8988T (cell line): ENCODE data around the gene TXLNA.

Experiments
- DNase-seq: peaks from one replicate; pipeline ENCODE4 v3.0.0; 2011

Gene TXLNA

DNA sequence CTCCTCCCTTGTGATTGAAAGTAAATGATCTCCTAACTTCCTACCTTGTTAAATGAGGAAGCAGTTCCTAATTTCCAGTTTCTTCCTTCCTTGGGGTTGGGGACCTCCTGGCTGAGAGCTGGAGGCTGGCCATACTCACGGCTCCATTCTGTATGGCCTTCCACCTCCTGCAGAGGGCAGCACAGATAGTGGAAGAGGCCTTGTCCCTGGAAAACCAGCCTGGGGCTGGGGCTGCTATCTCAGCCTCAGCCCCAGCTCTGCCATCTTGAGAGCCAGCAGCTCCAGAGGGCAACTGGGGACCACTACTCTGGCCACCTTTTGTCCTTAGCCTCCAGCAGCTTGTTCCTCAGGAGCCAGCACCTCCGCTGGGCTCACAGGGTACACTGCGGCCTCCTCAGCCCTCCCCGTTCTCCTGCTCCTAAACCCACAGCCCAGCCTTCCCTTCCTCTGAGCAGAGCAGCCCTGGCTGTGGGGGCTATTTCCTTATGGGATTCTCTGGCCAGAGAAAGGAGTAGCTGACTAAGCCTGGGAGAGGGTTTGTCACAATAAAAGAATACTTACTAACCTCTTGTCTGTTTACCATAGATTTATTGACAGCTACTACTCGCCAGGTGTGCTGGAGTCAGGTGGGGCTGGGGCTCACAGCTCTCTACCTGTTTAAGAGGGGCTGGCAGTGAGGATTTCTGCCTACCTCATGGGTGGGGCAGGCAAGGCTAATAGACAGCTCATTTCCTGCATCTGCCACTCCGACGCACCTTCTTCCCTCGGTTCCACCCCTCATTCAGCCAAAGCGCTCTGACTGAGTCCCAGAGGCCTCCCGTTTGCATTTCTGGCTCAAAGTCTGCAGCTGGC is 36.4 kb downstream of the TXLNA start:
- peak; percentile 71 for DNase-seq

DNA sequence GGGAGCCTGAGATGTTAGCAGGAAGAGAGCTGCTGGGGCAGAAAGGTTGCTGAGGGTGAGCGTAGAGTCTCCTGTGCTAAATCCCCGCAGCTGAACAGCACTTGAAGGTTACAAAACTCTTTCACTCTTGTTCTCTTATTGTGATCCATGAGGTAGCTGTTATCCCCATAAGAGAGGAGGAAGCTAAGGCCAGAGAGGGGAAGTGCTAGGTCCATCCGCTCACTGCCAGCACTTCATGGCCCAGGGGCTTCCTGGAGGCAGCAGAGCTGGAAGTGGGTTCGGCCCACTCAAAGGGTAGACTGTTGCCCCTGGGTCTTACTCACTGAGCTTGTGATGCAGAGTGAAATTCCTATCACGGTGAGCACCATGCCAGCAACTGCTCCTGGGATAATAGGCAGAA is 37.1 kb downstream of the TXLNA start:
- DNase-seq = no peak

DNA sequence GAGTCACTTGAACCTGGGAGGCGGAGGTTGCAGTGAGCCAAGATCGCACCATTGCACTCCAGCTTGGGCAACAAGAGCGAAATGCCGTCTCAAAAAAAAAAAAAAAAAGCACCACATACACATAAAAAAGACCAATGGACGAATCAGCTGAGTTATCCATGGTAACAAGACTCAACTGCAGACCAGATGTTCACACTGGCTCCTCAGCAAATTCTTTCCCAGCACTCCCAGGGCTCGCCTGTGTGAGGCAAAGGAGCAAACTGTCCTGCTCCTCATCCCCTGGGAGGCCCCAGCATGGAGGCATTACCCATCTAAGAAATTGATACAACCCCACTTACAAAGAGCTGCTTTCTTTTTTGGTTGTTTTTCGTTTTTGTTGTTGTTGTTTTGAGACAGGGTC is 39.5 kb downstream of the TXLNA start:
- DNase-seq = no peak

DNA sequence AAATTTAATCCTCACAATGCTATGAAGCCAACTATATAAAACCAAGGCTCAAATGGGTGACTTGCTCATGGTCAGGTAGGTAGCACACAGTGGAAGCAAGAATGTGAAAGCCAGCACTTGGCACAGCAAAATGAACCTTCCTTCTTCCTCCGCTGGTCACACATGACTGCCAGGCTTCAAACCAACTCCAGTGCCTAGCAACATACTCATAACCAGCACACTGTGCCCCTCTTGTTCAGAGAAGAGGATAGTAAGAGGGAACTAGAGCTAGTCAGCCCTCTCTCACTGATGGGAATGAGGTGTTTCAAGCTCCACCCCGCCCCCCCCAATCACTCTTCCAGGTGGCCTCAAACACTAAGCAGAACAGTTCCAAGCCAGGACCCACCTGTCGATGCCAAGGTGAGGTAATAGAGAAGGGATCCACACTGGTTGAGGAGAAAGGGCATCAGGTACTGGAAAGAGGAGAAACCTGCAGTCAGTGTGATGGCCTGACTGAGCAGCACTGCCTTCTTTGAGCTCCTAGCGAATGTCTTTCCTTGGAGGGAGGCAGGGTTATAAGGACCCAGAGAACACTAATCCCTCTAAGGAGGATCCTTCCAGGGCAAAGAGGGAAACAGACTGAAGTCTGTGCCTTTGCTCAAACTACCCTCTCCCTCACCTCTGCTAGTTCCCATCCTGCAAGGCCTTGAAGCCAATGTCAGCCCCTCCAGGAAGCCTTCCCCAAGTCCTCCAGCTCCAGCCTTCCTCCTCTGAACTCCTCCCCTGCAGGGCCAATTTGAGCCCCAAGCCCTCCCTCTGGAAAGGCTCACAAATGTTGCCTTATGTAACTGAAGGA is 41.5 kb downstream of the TXLNA start:
- no peak for DNase-seq

DNA sequence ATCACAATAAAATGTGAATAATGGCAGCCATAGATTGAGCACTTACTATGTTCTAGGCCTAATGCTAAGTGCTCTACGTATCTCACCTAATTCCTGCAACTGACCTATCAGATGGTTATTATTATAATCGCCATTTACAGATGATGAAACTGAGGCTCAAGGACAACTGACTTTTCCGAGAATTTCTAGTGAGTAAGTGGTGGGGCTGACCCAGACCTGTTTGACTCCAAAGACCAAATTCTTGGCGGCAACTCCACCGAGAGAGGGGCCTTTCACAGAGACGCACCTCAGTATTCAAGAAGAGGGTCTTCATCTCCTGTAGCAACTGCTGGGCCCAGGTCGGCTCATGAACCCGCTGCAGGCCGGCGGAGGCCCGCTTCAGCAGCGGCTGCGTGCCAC is 42.1 kb downstream of the TXLNA start:
- DNase-seq = no peak

DNA sequence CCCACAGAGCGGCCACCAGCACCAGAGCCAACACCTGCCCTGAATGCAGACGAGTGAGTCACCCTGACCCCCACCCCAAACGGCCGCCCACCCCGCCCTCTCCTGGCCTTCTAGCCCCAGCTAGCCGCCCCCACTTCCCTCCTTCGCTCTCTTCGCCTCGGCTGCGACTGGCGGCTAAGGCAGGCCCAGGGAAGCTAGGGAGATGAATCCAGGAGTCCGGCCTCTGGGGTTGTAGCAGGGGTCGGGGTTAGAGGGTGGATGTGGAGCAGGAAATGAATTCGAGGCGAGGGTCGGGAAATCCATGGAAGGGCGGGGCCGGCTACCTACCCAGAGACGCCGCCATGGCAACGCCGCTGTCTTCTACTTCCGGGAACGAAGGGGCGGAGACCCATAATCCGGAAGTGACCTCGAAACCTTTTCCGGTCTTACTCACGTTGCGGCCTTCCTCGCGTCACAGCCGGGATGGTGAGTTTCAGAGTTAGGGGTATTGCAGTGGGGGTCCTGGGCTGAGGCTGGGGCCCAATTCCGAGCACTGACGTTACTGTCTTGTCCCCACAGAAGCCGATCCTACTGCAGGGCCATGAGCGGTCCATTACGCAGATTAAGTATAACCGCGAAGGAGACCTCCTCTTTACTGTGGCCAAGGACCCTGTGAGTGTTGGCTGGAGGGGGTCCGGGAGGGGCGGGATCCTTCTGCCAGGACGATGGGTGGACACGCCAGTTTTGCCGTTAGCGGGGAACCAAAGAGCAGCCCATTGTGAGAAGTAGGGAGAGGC is 42.7 kb downstream of the TXLNA start, which contains the start of the genes EIF3I and TMEM234:
EIF3I (plus strand) TSS at position 428 of the 776 bp plus-strand sequence; CDS start at position 463, 35 bp downstream.
TMEM234 (minus strand) TSS at position 374 of the 776 bp plus-strand sequence; CDS start at position 343, 31 bp downstream.
- peak; percentile 73 for DNase-seq

DNA sequence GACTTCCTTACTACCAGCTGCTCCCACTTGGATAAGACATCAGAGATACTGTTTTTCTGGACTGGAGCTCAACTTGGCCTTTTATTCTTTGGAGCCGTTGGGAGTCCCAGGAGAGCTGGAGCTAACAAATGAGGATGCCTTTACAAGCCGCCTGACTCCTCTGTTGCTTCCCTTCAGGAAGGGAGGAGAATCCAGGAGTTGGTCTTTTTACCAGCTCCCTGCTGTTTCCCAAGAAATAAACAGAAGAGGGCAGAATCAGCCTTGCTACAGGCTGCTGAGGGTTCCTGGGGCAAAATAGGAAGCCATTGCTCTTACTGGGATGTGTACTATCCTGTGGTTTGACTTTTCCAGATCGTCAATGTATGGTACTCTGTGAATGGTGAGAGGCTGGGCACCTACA is 44.2 kb downstream of the TXLNA start:
- DNase-seq = no peak

DNA sequence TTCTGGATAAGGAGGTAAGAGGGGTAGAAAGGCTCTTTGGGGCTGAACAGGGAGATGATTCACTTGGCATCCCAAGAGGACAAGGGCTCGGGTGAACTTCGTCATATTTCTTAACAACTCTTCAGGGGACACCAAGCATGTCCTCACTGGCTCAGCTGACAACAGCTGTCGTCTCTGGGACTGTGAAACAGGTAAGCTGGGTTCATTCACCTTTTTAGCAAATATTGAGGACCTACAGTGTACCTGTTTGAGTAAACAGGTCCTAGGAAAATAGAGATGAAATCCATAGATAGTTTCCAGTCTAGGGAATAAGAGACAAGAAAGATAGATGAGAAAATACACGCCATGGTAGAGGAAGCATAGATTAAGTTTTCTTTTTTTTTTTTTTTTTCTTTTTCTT is 44.8 kb downstream of the TXLNA start:
- DNase-seq = no peak

DNA sequence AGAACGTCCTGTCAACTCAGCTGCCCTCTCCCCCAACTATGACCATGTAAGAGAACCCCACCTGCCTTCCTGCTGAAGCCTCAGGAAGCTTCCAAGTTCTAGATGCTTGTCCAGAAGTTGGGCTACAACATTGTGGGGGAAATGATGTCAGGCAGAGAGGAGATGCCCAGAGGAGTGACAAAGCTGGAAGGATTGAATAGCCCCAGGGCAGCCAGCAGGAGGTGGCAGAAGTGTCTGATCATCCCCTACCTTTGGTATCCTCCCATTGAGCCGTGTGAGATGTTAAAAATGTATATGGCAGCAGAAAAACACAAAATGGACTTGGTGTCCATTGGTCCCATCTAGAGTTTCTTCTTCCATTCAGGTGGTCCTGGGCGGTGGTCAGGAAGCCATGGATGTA is 49.3 kb downstream of the TXLNA start:
- no peak for DNase-seq

DNA sequence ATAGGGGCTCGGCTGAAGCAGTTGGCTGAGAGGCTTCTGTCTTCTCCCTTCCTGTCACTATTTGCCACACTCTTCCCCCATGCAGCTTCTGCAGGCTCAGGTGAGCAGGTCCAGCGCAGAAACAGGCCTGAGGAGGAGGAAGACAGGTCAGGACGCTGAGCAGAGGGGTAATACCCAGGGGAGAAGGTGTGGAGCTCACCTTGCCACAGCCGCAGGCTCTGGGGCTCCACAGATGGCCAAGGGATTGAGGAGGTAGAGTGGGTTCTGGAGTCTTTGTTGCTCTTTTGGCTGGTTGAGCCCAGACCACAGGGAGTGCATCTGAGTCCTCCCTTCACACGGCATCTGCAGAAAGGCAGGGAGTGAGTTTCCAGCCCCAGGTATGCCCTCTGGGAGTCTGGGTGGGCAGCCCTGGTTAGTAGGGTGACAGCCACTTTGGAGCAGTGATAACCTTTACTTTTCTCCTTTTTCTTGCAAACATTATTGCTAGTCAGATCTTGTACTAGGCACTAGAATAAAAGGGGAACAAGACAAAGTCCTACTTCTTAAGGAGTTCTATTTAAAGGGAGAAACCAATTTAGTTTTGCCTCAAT is 52.5 kb downstream of the TXLNA start:
- DNase-seq = no peak

DNA sequence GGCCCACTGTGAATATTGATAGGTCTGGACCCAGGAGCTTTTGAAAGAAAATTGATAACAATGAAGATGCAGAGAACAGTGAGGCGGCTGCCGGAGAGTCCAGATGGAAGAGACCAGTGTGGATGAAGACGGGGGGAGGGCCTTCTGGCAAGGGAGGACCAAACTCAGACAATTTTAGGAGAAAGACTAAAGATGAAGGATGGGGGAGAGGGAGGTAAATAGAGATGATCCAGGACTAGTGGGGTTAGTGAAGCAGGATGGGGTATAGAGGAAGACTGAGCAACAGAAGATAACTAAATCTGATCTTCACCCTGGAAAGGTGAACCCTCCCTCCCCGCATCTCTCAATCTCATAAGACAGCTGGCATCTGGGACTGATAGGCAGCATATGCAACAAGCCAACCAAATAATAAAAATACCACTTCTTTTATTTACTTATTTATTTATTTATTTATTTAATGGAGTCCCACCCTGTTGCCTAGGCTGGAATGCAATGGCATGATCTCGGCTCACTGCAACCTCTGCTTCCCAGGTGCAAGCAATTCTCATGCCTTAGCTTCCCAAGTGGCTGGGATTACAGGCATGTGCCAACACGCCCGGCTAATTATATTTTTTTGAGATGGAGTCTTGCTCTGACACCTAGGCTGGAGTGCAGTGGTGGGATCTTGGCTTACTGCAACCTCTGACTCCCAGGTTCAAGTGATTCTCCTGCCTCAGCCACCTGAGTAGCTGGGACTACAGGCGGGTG is 53.3 kb downstream of the TXLNA start:
- no peak for DNase-seq

DNA sequence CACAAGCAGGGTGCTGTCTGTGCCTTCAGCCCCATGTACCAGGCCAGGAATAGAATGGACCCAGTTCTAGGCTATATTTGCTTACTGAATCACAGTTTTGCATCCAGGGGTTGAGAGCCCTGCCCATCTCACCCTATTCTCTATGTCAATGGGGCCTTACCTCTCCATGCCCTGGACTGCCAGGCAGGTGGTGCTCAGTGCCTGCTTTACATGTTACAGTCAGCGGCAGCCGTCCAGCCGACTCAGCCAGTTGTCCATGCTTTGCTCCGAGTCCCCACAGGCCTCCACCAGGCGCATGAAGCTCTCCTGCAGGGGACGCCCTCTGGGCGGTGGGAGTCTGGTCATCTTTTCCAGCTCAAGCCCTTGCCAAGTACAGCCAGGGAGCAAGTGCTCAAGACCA is 55.3 kb downstream of the TXLNA start:
- no peak for DNase-seq

DNA sequence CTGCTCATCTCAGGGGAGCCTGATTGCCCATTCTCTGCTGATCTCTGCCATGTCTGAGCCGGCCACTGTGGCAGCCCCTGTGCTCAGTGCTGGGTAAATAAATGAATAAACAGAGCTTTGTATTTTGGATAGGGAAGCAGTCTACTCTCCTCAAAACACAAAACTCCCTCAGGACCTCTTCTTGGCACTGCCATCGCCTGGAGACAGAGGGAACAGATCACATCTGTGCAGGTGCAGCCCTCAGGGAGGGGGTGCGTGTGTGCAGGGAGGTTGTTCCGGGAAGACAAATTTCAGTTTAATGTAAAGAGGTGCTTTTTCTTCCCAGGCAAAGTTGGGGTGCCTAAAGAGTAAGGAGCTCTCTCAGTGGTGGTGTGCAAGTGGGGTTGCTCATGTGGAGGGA is 59.9 kb downstream of the TXLNA start:
- DNase-seq = no peak

DNA sequence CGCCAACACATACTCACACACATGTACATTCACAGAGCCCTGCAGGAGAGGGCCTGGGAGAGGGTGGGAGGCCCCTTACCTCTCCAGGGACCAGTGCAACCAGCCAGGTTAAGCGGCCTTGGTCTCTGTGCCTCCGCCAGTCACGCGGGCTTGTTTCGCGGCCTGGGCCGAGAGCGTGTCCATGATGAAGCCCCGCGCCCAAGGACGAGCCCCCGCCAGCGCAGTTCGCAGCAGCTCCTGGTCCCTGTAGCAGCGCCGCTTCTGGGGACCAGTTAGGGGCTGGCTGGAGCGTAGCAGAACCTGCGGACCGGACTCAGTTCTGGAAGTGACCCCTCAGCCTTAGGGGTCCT is 60.3 kb downstream of the TXLNA start:
- DNase-seq = no peak

DNA sequence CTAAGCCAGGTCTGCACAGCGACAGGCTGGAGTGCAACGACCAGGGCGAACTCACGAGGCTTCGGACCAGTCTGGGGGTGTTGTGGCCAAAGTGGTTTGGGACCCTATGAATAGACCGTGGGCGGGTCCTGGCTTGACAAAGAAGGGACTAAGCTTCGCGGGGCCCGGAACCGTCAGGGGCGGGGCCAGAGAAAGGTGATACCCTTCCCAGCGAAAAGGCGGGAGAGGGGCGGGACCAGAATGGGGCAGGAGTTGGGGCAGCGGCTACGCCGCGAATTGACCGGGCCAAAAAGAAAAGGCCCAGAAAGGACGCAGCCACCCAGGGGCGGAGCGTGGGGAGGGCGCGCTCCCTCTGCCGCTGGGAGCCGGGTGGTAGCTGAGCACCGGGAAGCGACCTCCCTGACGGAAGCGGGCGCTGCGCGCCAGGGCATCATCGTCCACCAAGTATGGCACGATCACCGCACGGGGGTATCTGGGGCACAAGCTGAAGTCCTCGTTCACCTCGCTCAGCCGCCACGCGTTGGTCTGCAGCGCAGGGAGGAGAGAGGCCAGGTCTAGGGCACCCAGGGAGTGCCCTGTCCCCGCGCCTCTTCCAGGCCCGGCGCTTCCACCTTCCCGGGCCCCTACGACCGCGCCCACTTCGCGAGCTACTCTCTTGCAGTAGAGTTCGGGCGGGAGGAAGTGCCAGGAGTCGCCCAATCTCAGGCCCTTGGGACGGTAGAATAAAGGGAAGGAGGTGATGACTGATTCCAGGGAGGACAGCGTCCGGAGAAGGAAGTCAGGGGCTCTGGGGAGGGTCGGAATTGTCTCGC is 60.9 kb downstream of the TXLNA start:
- DNase-seq = no peak

DNA sequence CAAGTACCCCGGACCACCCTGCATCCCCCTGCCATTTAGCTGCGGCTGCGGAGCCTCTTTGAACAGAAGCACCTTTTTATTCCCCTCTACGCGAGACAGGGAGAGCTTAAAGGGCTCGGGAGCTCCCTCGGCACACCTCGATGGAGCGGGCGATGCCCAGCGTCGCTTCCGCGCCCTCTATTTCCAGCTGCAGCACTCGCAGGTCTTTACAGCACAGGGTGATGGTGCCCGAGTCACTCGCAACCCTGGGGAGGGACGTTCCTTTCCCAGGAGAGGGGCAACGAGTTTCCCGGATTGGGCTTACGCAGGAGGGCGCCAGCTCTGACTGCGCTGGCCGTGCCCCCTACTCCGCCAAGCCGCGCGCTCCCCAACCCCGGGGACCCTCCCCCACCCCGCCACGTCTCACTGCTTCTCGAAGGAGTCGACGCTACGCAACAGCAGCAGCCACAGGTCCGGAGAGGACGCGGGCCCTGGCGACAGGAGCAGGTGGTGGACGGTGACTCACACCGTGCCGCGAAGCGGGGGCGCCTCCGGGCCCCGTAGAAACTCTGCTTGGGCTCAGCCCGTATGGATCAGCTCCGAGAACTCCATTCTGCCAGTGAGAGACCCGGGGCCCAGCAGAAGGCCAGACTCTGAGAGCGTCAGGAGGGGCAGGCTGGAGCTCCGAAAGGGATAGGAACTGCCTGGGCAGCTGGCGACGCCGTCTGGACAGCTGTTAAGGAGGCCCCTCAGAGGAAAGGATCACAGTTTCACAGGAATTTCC is 61.7 kb downstream of the TXLNA start:
- DNase-seq = no peak

DNA sequence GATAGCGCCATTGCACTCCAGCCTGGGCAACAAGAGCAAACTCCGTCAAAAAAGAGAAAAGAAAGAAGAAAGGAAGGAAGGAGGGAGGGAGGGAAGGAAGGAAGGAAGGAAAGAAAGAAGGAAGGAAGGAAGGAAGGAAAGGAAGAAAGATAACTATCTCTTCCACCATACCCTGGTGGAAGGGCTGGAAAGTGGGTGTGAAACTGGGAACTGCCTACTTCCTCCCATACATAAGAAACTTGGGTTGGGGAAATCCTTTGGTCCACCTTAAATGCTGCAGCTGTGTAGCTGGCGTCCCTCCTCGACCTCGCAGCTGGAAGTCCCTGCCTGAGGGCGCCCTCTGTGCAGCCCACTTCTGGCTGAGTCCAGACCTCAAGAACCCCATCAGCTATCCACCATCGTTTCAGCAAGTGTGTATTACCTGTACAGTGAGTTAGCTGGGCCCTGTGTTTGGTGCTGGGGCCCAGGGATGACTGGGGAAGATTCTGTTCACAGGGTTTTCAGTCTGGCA is 62.9 kb downstream of the TXLNA start:
- no peak for DNase-seq

DNA sequence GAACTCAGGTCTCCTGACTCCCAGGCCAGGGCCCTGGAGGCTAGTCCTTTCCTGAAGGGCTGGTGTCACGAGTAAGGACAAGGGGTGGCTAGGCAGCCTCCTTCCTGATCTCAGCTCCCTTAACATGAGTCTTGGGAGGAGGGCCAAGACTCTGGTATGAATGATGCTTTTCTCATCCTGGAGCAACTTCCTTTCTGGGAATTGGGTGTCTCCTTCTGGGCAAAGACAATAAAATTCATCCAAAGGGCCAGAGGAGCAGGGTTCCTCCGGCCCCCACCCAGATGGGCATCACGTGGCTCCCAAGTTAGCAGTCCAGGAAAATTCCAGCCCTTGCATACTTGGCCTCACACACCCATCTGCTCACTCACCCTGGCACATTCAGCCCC is 67.4 kb downstream of the TXLNA start, which contains the start of gene FAM167B:
FAM167B (plus strand) TSS at position 335 of the 386 bp plus-strand sequence. CDS start 200 bp downstream, outside the sequence.
- no peak for DNase-seq

DNA sequence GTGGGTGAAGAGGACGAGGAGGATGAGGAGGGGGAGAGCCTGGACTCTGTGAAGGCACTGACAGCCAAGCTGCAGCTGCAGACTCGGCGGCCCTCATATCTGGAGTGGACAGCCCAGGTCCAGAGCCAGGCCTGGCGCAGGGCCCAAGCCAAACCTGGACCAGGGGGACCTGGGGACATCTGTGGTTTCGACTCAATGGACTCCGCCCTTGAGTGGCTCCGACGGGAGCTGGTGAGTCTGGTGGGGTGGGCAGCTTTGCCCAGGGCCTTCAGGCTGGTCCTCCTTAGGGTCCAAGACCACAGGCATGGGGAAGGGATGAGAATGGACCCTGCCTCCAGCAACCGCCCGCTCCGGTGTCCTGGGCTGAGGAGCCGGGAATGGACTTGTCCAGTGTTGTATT is 68.0 kb downstream of the TXLNA start:
- no peak for DNase-seq
